H1 (cell line): ENCODE measurements around the gene ANKS1B. TPM values are rescaled to one million over a fixed set of nuclear protein-coding genes. Genes with fewer than 3 reads are reported as not detected.

Experiments used
- CBX5 ChIP-seq: fragments of 300-800, 300-1000 bp; sonication (generic); IDR thresholded peaks from 2 replicates; pipeline ENCODE4 v1.7.1; 2016; ENCODE audit warnings: antibody characterized with exemption, low read length, low read depth
- RBBP5 ChIP-seq: IDR thresholded peaks from 2 replicates; pipeline ENCODE4 v1.7.1; 2012; ENCODE audit warnings: low read depth, mild to moderate bottlenecking, inconsistent platforms, low read length, moderate library complexity, borderline replicate concordance
- polyA plus RNA-seq, 7 experiments: library from polyadenylated mRNA; depleted of rRNA in 3 of 7; stranded (reverse) in 5 of 7; unstranded in 2 of 7; fragments of >200 nt in 5 of 7; fragments of 200-250 nt in 2 of 7; gene quantifications; 1 replicate in 5 of 7; 2 replicates in 1 of 7; 4 replicates in 1 of 7; pipeline versions ENCODE4 v1.2.1 to v1.2.3, GENCODE V29; 2011 to 2013; ENCODE audit warnings: missing spikeins in 2 of 7, mixed read lengths in 2 of 7
- total RNA-seq: library from RNA; stranded (reverse); fragmentation: NEBNext Ultra II Directional; extraction: Animal tissue kit (Norgen Biotek cat#: 25700); gene quantifications from 2 replicates; pipeline ENCODE4 v1.2.1, GENCODE V29; 2021
- TF ChIP-seq, protein P1 (sequence below): fragments of 300-600 bp; sonication (generic); IDR thresholded peaks from 2 replicates; pipeline ENCODE4 v1.7.1; 2012; ENCODE audit warnings: low read length, moderate library complexity, mild to moderate bottlenecking, inconsistent platforms; ENCODE audit not compliant: insufficient replicate concordance
- TF ChIP-seq, protein P2 (sequence below): IDR thresholded peaks from 2 replicates; pipeline ENCODE4 v1.6.1; 2012; ENCODE audit warnings: inconsistent platforms

ANKS1B gene
- total and polyA plus RNA-seq, 2 of the 8 experiments (the other 6 are each of a cell fraction or from before 2014, with no cell fraction given), result 2.7 to 6.1 TPM

DNA sequence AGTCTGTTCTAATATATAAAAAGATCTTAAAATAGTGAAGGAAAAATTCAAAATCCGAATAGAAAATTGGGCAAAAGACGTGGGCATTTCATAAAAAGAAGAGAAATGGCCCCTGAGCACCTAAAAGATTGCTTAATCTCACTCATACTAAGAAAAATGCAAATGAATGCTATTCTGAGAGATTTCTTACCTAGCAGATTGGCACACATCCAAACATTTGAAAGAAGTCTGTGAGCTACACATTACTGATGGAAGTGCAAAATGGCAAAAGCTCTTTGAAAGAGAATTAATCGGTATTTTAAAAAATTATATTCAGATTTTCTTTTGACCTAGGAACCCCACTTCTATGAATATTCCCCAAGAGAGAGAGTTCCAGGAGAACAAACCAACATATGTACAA is 617.6 kb downstream of the ANKS1B start (continued):
- TF ChIP-seq, protein P1, sequence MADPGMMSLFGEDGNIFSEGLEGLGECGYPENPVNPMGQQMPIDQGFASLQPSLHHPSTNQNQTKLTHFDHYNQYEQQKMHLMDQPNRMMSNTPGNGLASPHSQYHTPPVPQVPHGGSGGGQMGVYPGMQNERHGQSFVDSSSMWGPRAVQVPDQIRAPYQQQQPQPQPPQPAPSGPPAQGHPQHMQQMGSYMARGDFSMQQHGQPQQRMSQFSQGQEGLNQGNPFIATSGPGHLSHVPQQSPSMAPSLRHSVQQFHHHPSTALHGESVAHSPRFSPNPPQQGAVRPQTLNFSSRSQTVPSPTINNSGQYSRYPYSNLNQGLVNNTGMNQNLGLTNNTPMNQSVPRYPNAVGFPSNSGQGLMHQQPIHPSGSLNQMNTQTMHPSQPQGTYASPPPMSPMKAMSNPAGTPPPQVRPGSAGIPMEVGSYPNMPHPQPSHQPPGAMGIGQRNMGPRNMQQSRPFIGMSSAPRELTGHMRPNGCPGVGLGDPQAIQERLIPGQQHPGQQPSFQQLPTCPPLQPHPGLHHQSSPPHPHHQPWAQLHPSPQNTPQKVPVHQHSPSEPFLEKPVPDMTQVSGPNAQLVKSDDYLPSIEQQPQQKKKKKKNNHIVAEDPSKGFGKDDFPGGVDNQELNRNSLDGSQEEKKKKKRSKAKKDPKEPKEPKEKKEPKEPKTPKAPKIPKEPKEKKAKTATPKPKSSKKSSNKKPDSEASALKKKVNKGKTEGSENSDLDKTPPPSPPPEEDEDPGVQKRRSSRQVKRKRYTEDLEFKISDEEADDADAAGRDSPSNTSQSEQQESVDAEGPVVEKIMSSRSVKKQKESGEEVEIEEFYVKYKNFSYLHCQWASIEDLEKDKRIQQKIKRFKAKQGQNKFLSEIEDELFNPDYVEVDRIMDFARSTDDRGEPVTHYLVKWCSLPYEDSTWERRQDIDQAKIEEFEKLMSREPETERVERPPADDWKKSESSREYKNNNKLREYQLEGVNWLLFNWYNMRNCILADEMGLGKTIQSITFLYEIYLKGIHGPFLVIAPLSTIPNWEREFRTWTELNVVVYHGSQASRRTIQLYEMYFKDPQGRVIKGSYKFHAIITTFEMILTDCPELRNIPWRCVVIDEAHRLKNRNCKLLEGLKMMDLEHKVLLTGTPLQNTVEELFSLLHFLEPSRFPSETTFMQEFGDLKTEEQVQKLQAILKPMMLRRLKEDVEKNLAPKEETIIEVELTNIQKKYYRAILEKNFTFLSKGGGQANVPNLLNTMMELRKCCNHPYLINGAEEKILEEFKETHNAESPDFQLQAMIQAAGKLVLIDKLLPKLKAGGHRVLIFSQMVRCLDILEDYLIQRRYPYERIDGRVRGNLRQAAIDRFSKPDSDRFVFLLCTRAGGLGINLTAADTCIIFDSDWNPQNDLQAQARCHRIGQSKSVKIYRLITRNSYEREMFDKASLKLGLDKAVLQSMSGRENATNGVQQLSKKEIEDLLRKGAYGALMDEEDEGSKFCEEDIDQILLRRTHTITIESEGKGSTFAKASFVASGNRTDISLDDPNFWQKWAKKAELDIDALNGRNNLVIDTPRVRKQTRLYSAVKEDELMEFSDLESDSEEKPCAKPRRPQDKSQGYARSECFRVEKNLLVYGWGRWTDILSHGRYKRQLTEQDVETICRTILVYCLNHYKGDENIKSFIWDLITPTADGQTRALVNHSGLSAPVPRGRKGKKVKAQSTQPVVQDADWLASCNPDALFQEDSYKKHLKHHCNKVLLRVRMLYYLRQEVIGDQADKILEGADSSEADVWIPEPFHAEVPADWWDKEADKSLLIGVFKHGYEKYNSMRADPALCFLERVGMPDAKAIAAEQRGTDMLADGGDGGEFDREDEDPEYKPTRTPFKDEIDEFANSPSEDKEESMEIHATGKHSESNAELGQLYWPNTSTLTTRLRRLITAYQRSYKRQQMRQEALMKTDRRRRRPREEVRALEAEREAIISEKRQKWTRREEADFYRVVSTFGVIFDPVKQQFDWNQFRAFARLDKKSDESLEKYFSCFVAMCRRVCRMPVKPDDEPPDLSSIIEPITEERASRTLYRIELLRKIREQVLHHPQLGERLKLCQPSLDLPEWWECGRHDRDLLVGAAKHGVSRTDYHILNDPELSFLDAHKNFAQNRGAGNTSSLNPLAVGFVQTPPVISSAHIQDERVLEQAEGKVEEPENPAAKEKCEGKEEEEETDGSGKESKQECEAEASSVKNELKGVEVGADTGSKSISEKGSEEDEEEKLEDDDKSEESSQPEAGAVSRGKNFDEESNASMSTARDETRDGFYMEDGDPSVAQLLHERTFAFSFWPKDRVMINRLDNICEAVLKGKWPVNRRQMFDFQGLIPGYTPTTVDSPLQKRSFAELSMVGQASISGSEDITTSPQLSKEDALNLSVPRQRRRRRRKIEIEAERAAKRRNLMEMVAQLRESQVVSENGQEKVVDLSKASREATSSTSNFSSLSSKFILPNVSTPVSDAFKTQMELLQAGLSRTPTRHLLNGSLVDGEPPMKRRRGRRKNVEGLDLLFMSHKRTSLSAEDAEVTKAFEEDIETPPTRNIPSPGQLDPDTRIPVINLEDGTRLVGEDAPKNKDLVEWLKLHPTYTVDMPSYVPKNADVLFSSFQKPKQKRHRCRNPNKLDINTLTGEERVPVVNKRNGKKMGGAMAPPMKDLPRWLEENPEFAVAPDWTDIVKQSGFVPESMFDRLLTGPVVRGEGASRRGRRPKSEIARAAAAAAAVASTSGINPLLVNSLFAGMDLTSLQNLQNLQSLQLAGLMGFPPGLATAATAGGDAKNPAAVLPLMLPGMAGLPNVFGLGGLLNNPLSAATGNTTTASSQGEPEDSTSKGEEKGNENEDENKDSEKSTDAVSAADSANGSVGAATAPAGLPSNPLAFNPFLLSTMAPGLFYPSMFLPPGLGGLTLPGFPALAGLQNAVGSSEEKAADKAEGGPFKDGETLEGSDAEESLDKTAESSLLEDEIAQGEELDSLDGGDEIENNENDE, result no peak
- TF ChIP-seq CBX5 (no peak), RBBP5 (no peak)
- TF ChIP-seq, protein P2, sequence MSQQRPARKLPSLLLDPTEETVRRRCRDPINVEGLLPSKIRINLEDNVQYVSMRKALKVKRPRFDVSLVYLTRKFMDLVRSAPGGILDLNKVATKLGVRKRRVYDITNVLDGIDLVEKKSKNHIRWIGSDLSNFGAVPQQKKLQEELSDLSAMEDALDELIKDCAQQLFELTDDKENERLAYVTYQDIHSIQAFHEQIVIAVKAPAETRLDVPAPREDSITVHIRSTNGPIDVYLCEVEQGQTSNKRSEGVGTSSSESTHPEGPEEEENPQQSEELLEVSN, result no peak
- TF ChIP-seq, all 59 proteins: peak for 0
